Liver (tissue), 3 donors: Measurements from ENCODE around the gene ZNF664.

Experiments
- FOXA1 ChIP-seq: IDR thresholded peaks from 2 replicates; pipeline ENCODE4 v1.6.1; 2016; ENCODE audit warnings: antibody characterized with exemption
- FOXA2 ChIP-seq: IDR thresholded peaks from 2 replicates; pipeline ENCODE4 v1.6.1; 2016; ENCODE audit warnings: antibody characterized with exemption
- JUND ChIP-seq, 2 donors: IDR thresholded peaks; 2 replicates each; pipeline ENCODE4 v1.6.1; 2016; ENCODE audit warnings: antibody characterized with exemption in 2 of 2
- MAX ChIP-seq: IDR thresholded peaks from 2 replicates; pipeline ENCODE4 v1.6.1; 2016; ENCODE audit warnings: antibody characterized with exemption
- RAD21 ChIP-seq, 2 donors: IDR thresholded peaks; 2 replicates each; pipeline ENCODE4 v1.6.1; 2016; ENCODE audit warnings: antibody characterized with exemption in 2 of 2, mild to moderate bottlenecking in 2 of 2
- REST ChIP-seq: IDR thresholded peaks from 2 replicates; pipeline ENCODE4 v1.6.1; 2016; ENCODE audit warnings: antibody characterized with exemption, mild to moderate bottlenecking
- RXRA ChIP-seq, 2 donors: IDR thresholded peaks; 2 replicates each; pipeline ENCODE4 v1.6.1; 2017 to 2018; ENCODE audit warnings: antibody characterized with exemption in 2 of 2, mild to moderate bottlenecking in 1 of 2
- SP1 ChIP-seq: IDR thresholded peaks from 2 replicates; pipeline ENCODE4 v1.6.1; 2018; ENCODE audit warnings: antibody characterized with exemption, mild to moderate bottlenecking
- TAF1 ChIP-seq: conservative IDR thresholded peaks from 2 replicates; pipeline ENCODE4 v1.6.1; 2016; ENCODE audit warnings: antibody characterized with exemption, mild to moderate bottlenecking
- TF ChIP-seq, protein P1 (sequence below): fragments of 150-350 bp; IDR thresholded peaks from 2 replicates; pipeline ENCODE4 v1.5.1; 2017; ENCODE audit warnings: improper control_type of control experiment, low read depth, low read length; ENCODE audit not compliant: missing input control
- TF ChIP-seq, protein P2 (sequence below): IDR thresholded peaks from 2 replicates; pipeline ENCODE4 v1.6.1; 2016; ENCODE audit warnings: antibody characterized with exemption
- donor health status: healthy.
- donor health status: healthy.

GRCh38 chr12:123963821-123964220 is 9.2 kb upstream of the ZNF664 start:
- TF ChIP-seq MAX (no peak), RXRA (IDR thresholded peaks at IDR 0.05) (no peak), REST (no peak), RAD21 (IDR thresholded peaks at IDR 0.05) (no peak), TAF1 (no peak), JUND (IDR thresholded peaks at IDR 0.05) (no peak), FOXA2 (no peak), FOXA1 (no peak), SP1 (no peak)
- TF ChIP-seq, protein P1, sequence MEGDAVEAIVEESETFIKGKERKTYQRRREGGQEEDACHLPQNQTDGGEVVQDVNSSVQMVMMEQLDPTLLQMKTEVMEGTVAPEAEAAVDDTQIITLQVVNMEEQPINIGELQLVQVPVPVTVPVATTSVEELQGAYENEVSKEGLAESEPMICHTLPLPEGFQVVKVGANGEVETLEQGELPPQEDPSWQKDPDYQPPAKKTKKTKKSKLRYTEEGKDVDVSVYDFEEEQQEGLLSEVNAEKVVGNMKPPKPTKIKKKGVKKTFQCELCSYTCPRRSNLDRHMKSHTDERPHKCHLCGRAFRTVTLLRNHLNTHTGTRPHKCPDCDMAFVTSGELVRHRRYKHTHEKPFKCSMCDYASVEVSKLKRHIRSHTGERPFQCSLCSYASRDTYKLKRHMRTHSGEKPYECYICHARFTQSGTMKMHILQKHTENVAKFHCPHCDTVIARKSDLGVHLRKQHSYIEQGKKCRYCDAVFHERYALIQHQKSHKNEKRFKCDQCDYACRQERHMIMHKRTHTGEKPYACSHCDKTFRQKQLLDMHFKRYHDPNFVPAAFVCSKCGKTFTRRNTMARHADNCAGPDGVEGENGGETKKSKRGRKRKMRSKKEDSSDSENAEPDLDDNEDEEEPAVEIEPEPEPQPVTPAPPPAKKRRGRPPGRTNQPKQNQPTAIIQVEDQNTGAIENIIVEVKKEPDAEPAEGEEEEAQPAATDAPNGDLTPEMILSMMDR = no peak
- TF ChIP-seq, protein P2, sequence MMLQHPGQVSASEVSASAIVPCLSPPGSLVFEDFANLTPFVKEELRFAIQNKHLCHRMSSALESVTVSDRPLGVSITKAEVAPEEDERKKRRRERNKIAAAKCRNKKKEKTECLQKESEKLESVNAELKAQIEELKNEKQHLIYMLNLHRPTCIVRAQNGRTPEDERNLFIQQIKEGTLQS = no peak
